ENCODE data around the gene TOR3A. TPM values are rescaled to one million over a fixed set of nuclear protein-coding genes. Genes with fewer than 3 reads are reported as not detected.

Gene TOR3A
- total and polyA plus RNA-seq, 2 of the 13 experiments (the other 11 are each of a cell fraction or from before 2014, with no cell fraction given) = 14.7 to 28.4 TPM

GRCh38 chr1:179081687-179082332 is at the start of gene TOR3A (continued):
- TF ChIP-seq ZBTB46 (CRISPR knock-in tag; IDR thresholded peaks at IDR 0.05; ENCODE audit: borderline replicate concordance) (peak; percentile 88; the same call in 1 of the 2 replicates), ETS1 (CRISPR knock-in tag; IDR thresholded peaks at IDR 0.05) (peak; percentile 86; the same call in 1 of the 2 replicates), RERE (CRISPR knock-in tag; IDR thresholded peaks at IDR 0.05; ENCODE audit: low read depth) (no peak), CEBPB (IDR thresholded peaks at IDR 0.05; ENCODE audit: borderline replicate concordance, low read depth, low read length) (no peak), ZNF180 (CRISPR knock-in tag; IDR thresholded peaks at IDR 0.05; ENCODE audit: borderline replicate concordance, low read depth) (no peak), ZNF333 (CRISPR knock-in tag; IDR thresholded peaks at IDR 0.05; ENCODE audit: borderline replicate concordance) (peak; percentile 63; the same call in 1 of the 2 replicates)

All from HepG2 (cell line).